Activated T-cell treated with anti-CD3 and anti-CD28 coated beads, Interleukin-2, amount 50 U/mL, for 24 hours (primary cell): ENCODE measurements around the gene CPA4.

ENCODE experiments used
- DNase-seq: peaks from one replicate; pipeline ENCODE4 v3.0.0-alpha.2; 2020
- H3K27ac Mint-ChIP-seq: 2 replicates; pipeline ENCODE4 v1.8.0; 2020; ENCODE audit warnings: mild to moderate bottlenecking, mixed read lengths
- H3K27me3 Mint-ChIP-seq: 2 replicates; pipeline ENCODE4 v1.8.0; 2020; ENCODE audit warnings: mixed read lengths
- H3K36me3 Mint-ChIP-seq: 2 replicates; pipeline ENCODE4 v1.8.0; 2020; ENCODE audit warnings: low read depth, mixed read lengths
- H3K4me1 Mint-ChIP-seq: 2 replicates; pipeline ENCODE4 v1.8.0; 2020; ENCODE audit warnings: low read depth, mixed read lengths
- H3K4me3 Mint-ChIP-seq: 2 replicates; pipeline ENCODE4 v1.8.0; 2020; ENCODE audit warnings: mild to moderate bottlenecking, moderate library complexity, mixed read lengths
- H3K9me3 Mint-ChIP-seq: 2 replicates; pipeline ENCODE4 v1.8.0; 2020; ENCODE audit warnings: mixed read lengths

CPA4 gene

DNA sequence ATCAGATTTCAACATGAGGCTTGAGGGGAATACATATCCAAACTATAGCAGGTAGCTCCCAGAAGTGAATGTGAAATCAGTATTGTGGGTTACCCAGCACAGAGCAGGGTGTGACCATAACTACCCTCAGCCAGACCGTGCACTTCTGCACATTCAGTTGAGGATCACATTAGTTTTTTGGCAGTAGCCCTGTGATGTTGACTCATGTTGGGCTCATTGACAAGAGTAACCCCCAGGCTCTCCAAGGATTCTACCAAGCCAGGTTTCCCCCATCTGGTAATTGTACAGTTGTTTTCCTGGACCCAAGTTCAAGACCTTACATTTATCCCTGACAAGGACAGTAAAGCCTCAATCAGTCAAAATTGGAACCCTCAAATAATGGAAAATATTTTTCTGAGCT lies 11.7 kb upstream of the CPA4 start:
- Mint-ChIP-seq H3K36me3 (no peaks in the 10 kb centered on the region), H3K27me3 (peaks cover 5% of the 10 kb centered on the region), H3K4me1 (peaks cover 18% of the 10 kb centered on the region), H3K4me3 (no peak overlapping the region), H3K9me3 (no peaks in the 10 kb centered on the region), H3K27ac (no peak overlapping the region)
- DNase-seq: no peak

DNA sequence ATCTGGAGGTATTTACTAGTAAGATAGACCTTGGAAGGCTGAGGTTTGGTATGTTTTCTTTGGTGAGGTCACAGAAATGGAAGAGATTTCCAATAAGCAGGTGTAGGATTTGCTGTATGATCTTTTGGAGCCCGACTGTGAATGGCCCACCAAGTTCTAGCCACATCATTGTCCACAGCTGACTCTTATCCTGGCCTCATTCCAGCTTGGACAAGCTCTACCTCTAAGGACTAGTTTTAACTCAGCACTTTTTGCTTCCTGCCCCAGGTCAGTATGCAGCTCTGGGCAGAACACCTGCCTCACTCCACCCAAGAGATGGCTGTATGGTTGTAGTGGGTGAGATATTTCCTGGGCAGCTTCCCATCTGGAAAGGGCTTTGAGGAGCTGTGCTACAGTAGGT lies 6.1 kb upstream of the CPA4 start:
- no peak for DNase-seq
- peaks cover 5% of the 10 kb centered on the region for H3K27me3 Mint-ChIP-seq
- H3K36me3 Mint-ChIP-seq: no peaks in the 10 kb centered on the region
- H3K27ac Mint-ChIP-seq: no peak overlapping the region
- no peaks in the 10 kb centered on the region for H3K9me3 Mint-ChIP-seq
- H3K4me3 Mint-ChIP-seq: no peak overlapping the region
- no peaks in the 10 kb centered on the region for H3K4me1 Mint-ChIP-seq

GRCh38 chr7:130288168-130288567 lies 4.8 kb upstream of the CPA4 start:
- H3K4me3 Mint-ChIP-seq: no peak overlapping the region
- H3K27ac Mint-ChIP-seq: no peak overlapping the region
- H3K4me1 Mint-ChIP-seq: no peaks in the 10 kb centered on the region
- no peak for DNase-seq
- H3K27me3 Mint-ChIP-seq: peaks cover 5% of the 10 kb centered on the region
- H3K36me3 Mint-ChIP-seq: no peaks in the 10 kb centered on the region
- no peaks in the 10 kb centered on the region for H3K9me3 Mint-ChIP-seq

- Mint-ChIP-seq H3K4me3 (no peak overlapping the region), H3K27me3 (peaks cover 5% of the 10 kb centered on the region), H3K9me3 (no peaks in the 10 kb centered on the region), H3K36me3 (no peaks in the 10 kb centered on the region), H3K27ac (no peak overlapping the region), H3K4me1 (no peaks in the 10 kb centered on the region)
- DNase-seq: no peak
These were observed 4.1 kb upstream of the CPA4 start for GRCh38 chr7:130288829-130289228.

DNA sequence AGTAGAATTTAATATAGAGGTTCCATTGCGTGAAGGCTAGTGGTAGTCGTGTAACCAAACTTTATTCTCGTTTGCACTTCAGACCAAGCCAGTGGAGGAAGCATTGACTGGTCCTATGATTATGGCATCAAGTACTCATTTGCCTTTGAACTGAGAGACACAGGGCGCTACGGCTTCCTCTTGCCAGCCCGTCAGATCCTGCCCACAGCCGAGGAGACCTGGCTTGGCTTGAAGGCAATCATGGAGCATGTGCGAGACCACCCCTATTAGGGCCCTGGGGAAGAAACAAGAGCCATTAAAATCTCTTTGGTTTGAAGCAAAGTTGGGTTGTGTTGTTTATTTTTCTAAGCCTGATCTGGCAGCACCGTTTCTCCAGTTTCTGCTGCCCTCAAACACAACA lies 3.5 kb upstream of the CPA4 start:
- Mint-ChIP-seq H3K36me3 (no peaks in the 10 kb centered on the region), H3K27me3 (peaks cover 3% of the 10 kb centered on the region), H3K27ac (no peak overlapping the region), H3K4me3 (no peak overlapping the region), H3K4me1 (no peaks in the 10 kb centered on the region), H3K9me3 (no peaks in the 10 kb centered on the region)
- DNase-seq: no peak

- Mint-ChIP-seq H3K36me3 (no peaks in the 10 kb centered on the region), H3K4me3 (no peak overlapping the region), H3K9me3 (no peaks in the 10 kb centered on the region), H3K27me3 (no peaks in the 10 kb centered on the region), H3K27ac (no peak overlapping the region), H3K4me1 (no peaks in the 10 kb centered on the region)
- no peak for DNase-seq
These were observed 2.2 kb upstream of the CPA4 start for GRCh38 chr7:130290745-130291144.

GRCh38 chr7:130293521-130293920 lies 560 bp downstream of the CPA4 start:
- H3K27ac Mint-ChIP-seq: no peak overlapping the region
- H3K9me3 Mint-ChIP-seq: no peaks in the 10 kb centered on the region
- H3K36me3 Mint-ChIP-seq: no peaks in the 10 kb centered on the region
- no peaks in the 10 kb centered on the region for H3K4me1 Mint-ChIP-seq
- no peak for DNase-seq
- H3K4me3 Mint-ChIP-seq: no peak overlapping the region
- no peaks in the 10 kb centered on the region for H3K27me3 Mint-ChIP-seq

DNA sequence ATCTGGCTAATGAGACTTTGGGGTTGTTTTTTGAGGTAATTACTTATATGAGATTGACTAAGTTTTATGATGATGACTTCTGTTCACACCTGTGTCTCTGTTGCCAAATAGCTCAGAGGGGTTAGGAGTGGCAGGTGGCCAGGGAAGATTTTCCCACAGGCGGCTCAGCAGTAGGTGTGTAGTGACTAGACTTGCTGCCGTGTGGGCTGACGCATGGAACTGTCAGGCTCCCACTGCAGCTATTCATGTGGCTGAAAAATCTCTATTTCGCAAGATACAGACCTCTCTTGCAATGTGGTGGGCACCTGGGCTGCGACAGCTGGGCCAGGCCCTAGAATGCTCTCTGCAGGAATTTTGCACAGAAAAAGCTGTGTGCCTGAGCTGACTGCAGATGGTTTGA lies 1.4 kb downstream of the CPA4 start:
- Mint-ChIP-seq H3K4me3 (no peak overlapping the region), H3K9me3 (no peaks in the 10 kb centered on the region), H3K27me3 (no peaks in the 10 kb centered on the region), H3K36me3 (no peaks in the 10 kb centered on the region), H3K4me1 (no peaks in the 10 kb centered on the region), H3K27ac (no peak overlapping the region)
- no peak for DNase-seq

DNA sequence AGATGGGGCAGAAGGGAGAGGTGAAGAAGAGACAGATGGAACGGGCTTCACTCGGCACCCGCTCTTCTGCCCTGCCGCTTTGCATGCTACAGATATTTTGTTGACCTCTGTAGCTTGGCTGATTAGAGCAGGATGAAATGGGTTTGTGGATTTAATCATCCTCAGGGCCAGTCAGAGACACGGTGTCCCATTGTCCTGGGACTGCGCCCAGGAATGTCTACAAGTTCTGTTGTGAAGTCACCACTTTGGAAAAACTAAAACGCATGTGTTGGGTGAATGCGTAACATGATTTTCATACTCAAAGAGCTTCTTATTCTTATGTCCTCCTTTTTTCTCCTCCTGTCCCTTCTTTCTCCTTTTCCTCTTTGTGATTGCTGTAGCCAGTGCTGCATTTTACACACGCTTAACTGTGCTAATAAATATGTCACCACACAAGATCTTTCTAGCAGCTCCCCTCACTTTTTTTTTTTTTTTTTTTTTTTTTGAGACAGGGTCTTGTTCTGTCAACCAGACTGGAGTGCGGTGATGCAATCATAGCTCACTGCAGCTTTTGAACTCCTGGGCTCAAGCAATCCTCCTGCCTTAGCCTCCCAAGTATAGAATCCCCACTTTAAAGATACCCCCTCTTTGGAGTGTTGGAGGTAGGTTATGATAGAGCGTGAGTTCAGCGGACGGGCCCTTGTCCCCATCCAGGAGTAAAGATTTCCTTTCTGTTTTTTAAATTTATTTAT lies 3.4 kb downstream of the CPA4 start:
- no peaks in the 10 kb centered on the region for H3K36me3 Mint-ChIP-seq

GRCh38 chr7:130297628-130298543 lies 4.9 kb downstream of the CPA4 start:
- Mint-ChIP-seq H3K27ac (no peak overlapping the region), H3K9me3 (no peaks in the 10 kb centered on the region), H3K27me3 (no peaks in the 10 kb centered on the region), H3K4me3 (no peak overlapping the region), H3K4me1 (no peaks in the 10 kb centered on the region), H3K36me3 (no peaks in the 10 kb centered on the region)
- no peak for DNase-seq

More for the DNA sequence above, 3.4 kb downstream of the CPA4 start:
- H3K9me3 Mint-ChIP-seq: no peaks in the 10 kb centered on the region
- H3K4me3 Mint-ChIP-seq: no peak overlapping the region
- H3K27ac Mint-ChIP-seq: no peak overlapping the region
- no peaks in the 10 kb centered on the region for H3K27me3 Mint-ChIP-seq
- no peak for DNase-seq
- no peaks in the 10 kb centered on the region for H3K4me1 Mint-ChIP-seq

DNA sequence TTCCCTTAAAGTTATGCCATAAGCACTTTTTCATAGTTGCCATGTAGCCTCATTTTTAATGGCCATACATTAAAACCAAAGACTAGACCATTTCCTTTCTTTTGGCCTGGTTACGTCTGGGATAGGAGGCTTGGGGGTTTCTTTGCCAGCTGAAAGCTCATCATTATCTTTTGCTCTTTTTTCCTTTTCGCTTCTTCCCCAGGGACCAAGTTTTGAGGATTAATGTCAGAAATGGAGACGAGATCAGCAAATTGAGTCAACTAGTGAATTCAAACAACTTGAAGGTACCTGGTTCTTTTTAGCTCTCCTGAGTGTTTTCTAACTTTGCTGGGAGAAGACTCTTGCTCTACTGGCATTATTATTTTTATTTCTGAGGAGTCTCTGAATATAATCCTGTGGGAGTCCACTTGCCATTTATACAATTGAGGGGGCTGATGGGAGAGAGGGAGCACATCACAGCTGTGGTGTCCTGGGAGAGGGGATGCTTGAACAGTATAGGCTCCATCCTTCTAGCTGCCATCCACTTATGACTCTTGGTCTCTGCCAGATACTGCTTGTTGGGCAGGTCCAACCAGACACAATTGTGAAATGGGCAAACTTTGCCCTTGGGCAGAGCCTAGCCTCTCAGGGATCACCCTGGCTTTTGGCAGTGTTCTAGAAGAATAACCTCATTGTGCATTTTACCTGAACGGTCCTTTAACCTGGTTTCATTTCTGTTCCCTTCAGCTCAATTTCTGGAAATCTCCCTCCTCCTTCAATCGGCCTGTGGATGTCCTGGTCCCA lies 5.8 kb downstream of the CPA4 start:
- no peak overlapping the region for H3K4me3 Mint-ChIP-seq
- no peaks in the 10 kb centered on the region for H3K27me3 Mint-ChIP-seq
- H3K4me1 Mint-ChIP-seq: no peaks in the 10 kb centered on the region
- no peak for DNase-seq
- H3K9me3 Mint-ChIP-seq: no peaks in the 10 kb centered on the region
- no peaks in the 10 kb centered on the region for H3K36me3 Mint-ChIP-seq
- no peak overlapping the region for H3K27ac Mint-ChIP-seq

- Mint-ChIP-seq H3K27me3 (no peaks in the 10 kb centered on the region), H3K36me3 (no peaks in the 10 kb centered on the region), H3K9me3 (no peaks in the 10 kb centered on the region), H3K4me1 (no peaks in the 10 kb centered on the region), H3K4me3 (no peak overlapping the region), H3K27ac (no peak overlapping the region)
- DNase-seq: no peak
These were observed 6.9 kb downstream of the CPA4 start for GRCh38 chr7:130299866-130300265.

GRCh38 chr7:130301501-130302020 lies 8.6 kb downstream of the CPA4 start:
- H3K36me3 Mint-ChIP-seq: no peaks in the 10 kb centered on the region
- no peak overlapping the region for H3K27ac Mint-ChIP-seq
- no peak overlapping the region for H3K4me3 Mint-ChIP-seq
- DNase-seq: no peak
- no peaks in the 10 kb centered on the region for H3K27me3 Mint-ChIP-seq
- H3K4me1 Mint-ChIP-seq: no peaks in the 10 kb centered on the region
- no peaks in the 10 kb centered on the region for H3K9me3 Mint-ChIP-seq

- no peaks in the 10 kb centered on the region for H3K36me3 Mint-ChIP-seq
- H3K27ac Mint-ChIP-seq: no peak overlapping the region
- no peaks in the 10 kb centered on the region for H3K27me3 Mint-ChIP-seq
- H3K4me1 Mint-ChIP-seq: no peaks in the 10 kb centered on the region
- no peaks in the 10 kb centered on the region for H3K9me3 Mint-ChIP-seq
- no peak for DNase-seq
- H3K4me3 Mint-ChIP-seq: no peak overlapping the region
These were observed 9.7 kb downstream of the CPA4 start for GRCh38 chr7:130302649-130303048.
